ENCODE measurements around the gene UBXN4.

GRCh38 chr2:135694711-135695110, 46.9 kb upstream of the UBXN4 start:
- TF ChIP-seq, protein P1, sequence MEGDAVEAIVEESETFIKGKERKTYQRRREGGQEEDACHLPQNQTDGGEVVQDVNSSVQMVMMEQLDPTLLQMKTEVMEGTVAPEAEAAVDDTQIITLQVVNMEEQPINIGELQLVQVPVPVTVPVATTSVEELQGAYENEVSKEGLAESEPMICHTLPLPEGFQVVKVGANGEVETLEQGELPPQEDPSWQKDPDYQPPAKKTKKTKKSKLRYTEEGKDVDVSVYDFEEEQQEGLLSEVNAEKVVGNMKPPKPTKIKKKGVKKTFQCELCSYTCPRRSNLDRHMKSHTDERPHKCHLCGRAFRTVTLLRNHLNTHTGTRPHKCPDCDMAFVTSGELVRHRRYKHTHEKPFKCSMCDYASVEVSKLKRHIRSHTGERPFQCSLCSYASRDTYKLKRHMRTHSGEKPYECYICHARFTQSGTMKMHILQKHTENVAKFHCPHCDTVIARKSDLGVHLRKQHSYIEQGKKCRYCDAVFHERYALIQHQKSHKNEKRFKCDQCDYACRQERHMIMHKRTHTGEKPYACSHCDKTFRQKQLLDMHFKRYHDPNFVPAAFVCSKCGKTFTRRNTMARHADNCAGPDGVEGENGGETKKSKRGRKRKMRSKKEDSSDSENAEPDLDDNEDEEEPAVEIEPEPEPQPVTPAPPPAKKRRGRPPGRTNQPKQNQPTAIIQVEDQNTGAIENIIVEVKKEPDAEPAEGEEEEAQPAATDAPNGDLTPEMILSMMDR (IDR thresholded peaks at IDR 0.05) = no peak
- no peak for TF ChIP-seq FOSL2 (IDR thresholded peaks at IDR 0.05; ENCODE audit: borderline replicate concordance, low read depth)
- no peak for TF ChIP-seq POLR2AphosphoS5 (IDR thresholded peaks at IDR 0.05; ENCODE audit: low read depth, low read length)
